ENCODE results near the gene WASHC2A.
"Not testable (repeated sequence)": the region's sequence is repeated elsewhere in the genome, so short reads cannot be mapped to it uniquely, and the experiment has no call there.

- TF ChIP-seq CTCF (IDR thresholded peaks at IDR 0.05); POLR2AphosphoS5 (IDR thresholded peaks at IDR 0.05; ENCODE audit: low read depth, low read length): not testable (repeated sequence)
Measured at GRCh38 chr10:50098645-50099044, 30.9 kb downstream of the WASHC2A start.
